GM06990 (cell line): ENCODE results near the gene COL15A1.

Source experiments
- DNase-seq: peaks from one replicate; pipeline ENCODE4 v3.0.0-alpha.2; 2011; ENCODE audit not compliant: insufficient read length; ENCODE audit errors: extremely low read depth
- H3K27me3 ChIP-seq: replicated peaks from 2 replicates; pipeline ENCODE4 v1.6.0; 2011; ENCODE audit warnings: low read length; ENCODE audit not compliant: control insufficient read depth, insufficient read depth
- H3K36me3 ChIP-seq: 2 replicates; pipeline ENCODE4 v1.5.1; 2011; ENCODE audit warnings: low read length; ENCODE audit not compliant: control insufficient read depth, insufficient read depth
- H3K4me3 ChIP-seq: replicated peaks from 2 replicates; pipeline ENCODE4 v1.5.1; 2011; ENCODE audit warnings: low read depth, mild to moderate bottlenecking, control low read depth, low read length
- CTCF ChIP-seq: IDR thresholded peaks from 2 replicates; pipeline ENCODE4 v1.5.1; 2011; ENCODE audit warnings: low read length, control low read depth, mild to moderate bottlenecking, inconsistent platforms; ENCODE audit not compliant: insufficient read depth, poor library complexity, severe bottlenecking

Gene COL15A1

DNA sequence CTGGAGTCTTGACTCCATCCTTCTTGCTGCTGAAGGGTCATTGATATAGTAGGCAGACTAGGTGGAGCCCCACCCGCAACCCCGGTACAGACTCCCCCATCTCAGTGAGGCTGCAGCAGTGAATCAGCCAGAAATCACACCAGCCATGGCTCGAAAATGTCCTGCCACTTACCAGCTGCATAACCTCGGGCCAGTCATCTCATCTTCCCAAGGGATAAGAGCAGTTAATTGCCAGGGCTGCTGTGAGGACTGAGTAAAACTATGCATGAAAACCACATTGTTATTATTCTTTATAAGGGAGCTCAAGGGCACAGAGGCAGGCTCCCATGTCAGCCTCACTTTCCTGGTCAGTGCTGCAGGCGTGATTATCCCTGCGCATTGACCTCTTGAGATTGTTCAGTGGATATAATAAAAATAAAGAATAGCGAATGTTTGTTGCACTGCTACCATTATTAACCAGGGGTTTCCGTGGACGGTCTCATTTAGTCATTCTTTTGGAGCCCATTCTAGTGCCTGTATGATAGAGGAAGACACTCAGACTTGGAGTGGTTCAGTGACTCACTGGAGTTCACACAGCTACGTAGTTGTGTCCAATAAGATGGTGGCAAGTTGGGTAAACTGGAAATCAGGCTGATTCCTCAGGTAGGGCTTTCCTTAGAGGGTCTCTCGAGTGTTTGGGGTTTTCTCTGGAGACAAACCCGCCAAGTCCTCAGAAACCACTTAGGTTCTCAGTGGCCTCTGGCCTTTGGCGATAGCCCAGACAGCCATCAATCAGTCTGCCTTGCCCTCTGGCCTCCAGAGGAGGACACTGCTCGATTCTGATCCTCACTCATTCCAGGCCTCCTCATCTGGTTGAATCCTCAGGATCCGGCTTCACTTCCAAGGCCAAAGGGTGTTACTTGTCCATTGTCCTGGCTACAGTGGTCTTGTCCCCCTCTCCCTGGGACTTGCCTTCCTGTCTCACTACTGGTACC lies 39.9 kb downstream of the COL15A1 start:
- no peak for TF ChIP-seq CTCF
- no peak overlapping the region for H3K4me3 ChIP-seq
- no peaks in the 10 kb centered on the region for H3K36me3 ChIP-seq
- no peaks in the 10 kb centered on the region for H3K27me3 ChIP-seq
- no peak for DNase-seq

DNA sequence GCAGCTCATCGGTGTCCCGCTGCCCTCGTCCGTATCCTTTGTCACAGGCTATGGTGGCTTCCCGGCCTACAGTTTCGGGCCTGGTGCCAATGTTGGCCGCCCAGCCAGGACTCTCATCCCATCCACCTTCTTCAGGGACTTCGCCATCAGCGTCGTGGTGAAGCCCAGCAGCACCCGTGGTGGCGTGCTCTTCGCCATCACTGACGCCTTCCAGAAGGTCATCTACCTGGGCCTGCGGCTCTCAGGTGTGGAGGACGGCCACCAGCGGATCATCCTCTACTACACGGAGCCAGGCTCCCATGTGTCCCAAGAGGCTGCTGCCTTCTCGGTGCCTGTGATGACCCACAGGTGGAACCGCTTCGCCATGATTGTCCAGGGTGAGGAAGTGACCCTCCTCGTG lies 41.9 kb downstream of the COL15A1 start:
- Histone ChIP-seq H3K36me3 (no peaks in the 10 kb centered on the region), H3K4me3 (no peak overlapping the region), H3K27me3 (no peaks in the 10 kb centered on the region)
- DNase-seq, result no peak
- TF ChIP-seq CTCF, result no peak

DNA sequence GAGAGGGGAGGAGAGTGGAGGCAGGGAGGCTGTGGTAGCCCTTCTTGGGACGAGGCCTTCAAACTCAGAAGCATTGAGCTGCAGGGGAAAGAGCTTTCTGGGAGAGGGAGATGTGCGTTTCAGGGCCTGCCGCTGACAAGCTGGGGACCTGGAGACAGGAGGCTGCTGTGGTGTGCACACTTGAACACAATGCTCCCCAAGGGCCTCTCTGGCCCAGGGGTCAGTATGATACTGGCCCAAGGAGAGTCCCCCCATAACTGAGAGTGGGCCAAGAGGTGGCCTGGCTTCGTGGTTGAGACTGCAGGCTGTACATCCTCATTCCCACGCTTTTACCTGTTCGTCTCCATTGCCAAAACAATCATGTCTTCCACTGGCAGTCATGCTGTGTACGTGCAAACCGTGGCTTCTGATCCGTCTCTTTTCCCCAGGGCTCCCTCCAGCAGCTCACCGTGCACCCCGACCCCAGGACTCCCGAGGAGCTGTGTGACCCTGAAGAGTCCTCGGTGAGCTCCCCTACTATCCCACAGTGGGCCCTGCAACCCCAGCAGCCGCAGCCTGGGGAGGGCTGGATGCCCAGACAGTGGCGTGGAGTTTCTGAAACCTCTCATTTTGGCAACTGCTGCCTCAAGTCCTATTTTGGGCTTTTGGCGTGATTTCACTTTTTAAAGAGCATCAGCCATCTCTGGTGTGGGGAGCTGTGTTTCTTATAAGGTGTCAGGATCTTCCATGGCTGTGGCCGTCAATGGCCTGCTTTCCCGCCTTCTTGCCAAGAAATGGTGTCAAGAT lies 43.4 kb downstream of the COL15A1 start:
- Histone ChIP-seq H3K36me3 (no peaks in the 10 kb centered on the region), H3K27me3 (no peaks in the 10 kb centered on the region), H3K4me3 (no peak overlapping the region)
- TF ChIP-seq CTCF, result no peak
- DNase-seq, result no peak

- TF ChIP-seq CTCF, result peak; percentile 13
- Histone ChIP-seq H3K27me3 (no peaks in the 10 kb centered on the region), H3K36me3 (no peaks in the 10 kb centered on the region), H3K4me3 (no peak overlapping the region)
- no peak for DNase-seq
Measured at GRCh38 chr9:98989036-98990000, 45.6 kb downstream of the COL15A1 start.

DNA sequence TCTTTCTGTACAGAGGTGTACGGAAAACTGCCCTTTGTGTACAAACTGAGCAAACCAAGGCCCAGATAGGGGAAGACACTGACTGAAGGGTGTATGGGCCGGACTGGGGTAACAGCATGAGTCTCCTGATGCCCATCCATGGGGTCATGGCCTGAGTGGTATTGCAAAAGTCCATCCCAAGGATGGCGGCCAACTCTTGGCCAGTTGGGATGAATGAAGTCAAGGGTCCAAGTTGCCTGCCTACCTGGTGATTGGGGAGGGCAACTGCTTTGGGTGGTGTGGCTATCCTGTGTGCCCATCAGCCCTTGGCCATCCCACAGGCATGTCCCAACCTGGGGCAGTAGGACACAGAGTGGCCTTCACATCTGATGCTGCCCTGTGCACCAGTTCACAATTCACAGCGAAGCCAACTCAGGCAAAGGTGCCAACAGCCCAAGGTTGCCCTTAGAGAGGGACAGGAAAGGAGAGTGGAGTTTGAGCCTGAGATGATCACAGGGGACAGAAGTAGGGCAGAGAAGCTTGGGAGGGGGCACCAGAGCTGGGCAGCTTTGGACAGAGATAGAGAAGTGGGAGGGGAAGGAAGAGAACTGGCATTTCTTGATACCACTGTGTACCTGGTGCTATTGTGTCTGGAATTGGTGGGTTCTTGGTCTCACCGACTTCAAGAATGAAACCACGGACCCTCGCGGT lies 46.6 kb downstream of the COL15A1 start:
- no peak for DNase-seq
- no peak for TF ChIP-seq CTCF
- Histone ChIP-seq H3K27me3 (no peaks in the 10 kb centered on the region), H3K4me3 (no peak overlapping the region), H3K36me3 (no peaks in the 10 kb centered on the region)
